BLaER1 (cell line): Measurements from ENCODE around the gene MCF2L2.

ENCODE experiments used
- H3K27ac ChIP-seq: shearing (Covaris generic); formaldehyde crosslinking; 2 replicates; pipeline ENCODE4 v1.8.1; 2022
- H3K27me3 ChIP-seq: shearing (Covaris generic); formaldehyde crosslinking; 2 replicates; pipeline ENCODE4 v1.8.1; 2022
- H3K36me3 ChIP-seq: shearing (Covaris generic); formaldehyde crosslinking; 2 replicates; pipeline ENCODE4 v1.8.1; 2022
- H3K4me1 ChIP-seq: shearing (Covaris generic); formaldehyde crosslinking; 2 replicates; pipeline ENCODE4 v1.8.1; 2022
- H3K4me2 ChIP-seq: shearing (Covaris generic); formaldehyde crosslinking; 2 replicates; pipeline ENCODE4 v1.8.1; 2022
- H3K4me3 ChIP-seq: shearing (Covaris generic); formaldehyde crosslinking; 2 replicates; pipeline ENCODE4 v1.8.1; 2022
- H3K9ac ChIP-seq: shearing (Covaris generic); formaldehyde crosslinking; 2 replicates; pipeline ENCODE4 v1.8.1; 2022
- H3K9me3 ChIP-seq: shearing (Covaris generic); formaldehyde crosslinking; 2 replicates; pipeline ENCODE4 v1.8.1; 2022
- H4K20me1 ChIP-seq: shearing (Covaris generic); formaldehyde crosslinking; 2 replicates; pipeline ENCODE4 v1.8.1; 2022
- Cebpa-rat ChIP-seq: shearing (Covaris generic); IDR thresholded peaks from 2 replicates; pipeline ENCODE4 v1.8.1; 2022

The MCF2L2 gene

DNA sequence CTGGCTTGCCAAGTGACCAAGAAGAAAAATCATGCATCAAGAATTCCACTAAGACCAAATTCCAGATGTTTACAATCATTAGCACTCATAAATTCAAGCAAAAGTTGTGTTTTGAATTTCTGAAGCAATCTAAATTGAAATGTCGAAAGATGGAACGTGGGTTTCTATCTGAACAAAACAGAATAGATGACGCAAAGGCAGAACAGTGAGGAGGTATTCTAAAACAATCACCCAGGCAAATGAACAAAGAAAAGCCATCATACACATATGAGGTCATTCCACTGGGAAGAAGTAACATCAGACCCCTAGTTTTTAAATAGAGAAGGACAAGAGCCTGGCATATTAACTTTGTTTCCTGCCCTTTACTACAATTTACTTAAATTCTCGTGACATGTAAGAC is 58.0 kb downstream of the MCF2L2 start:
- Histone ChIP-seq H3K27me3 (no peaks in the 10 kb centered on the region), H3K9me3 (no peaks in the 10 kb centered on the region), H3K36me3 (no peaks in the 10 kb centered on the region), H3K27ac (no peak overlapping the region), H3K4me3 (no peak overlapping the region), H3K9ac (no peak overlapping the region), H3K4me2 (no peak overlapping the region), H4K20me1 (no peaks in the 10 kb centered on the region), H3K4me1 (no peaks in the 10 kb centered on the region)
- TF ChIP-seq Cebpa-rat, result no peak

DNA sequence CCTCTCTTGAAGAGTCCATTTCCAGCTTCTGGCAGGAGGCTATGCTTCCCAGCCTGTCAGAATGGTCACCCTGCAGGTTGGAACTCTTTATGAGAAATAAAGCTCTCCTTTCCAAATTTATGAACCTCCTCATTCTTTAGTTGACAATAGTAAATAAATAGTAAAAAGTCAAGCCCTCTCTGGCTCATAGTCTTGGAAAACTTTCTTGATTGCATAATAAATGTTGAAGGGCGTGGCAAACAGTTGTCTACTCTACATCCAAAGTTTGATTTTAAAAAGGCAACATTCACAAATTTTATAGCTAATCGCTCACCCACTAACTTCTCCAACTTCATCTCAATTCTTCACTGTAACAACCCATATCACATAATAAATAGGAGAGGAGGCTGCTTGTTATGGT is 58.8 kb downstream of the MCF2L2 start:
- Histone ChIP-seq H3K4me1 (no peaks in the 10 kb centered on the region), H3K27ac (no peak overlapping the region), H3K36me3 (no peaks in the 10 kb centered on the region), H4K20me1 (no peaks in the 10 kb centered on the region), H3K4me3 (no peak overlapping the region), H3K9ac (no peak overlapping the region), H3K4me2 (no peak overlapping the region), H3K27me3 (no peaks in the 10 kb centered on the region), H3K9me3 (no peaks in the 10 kb centered on the region)
- no peak for TF ChIP-seq Cebpa-rat

DNA sequence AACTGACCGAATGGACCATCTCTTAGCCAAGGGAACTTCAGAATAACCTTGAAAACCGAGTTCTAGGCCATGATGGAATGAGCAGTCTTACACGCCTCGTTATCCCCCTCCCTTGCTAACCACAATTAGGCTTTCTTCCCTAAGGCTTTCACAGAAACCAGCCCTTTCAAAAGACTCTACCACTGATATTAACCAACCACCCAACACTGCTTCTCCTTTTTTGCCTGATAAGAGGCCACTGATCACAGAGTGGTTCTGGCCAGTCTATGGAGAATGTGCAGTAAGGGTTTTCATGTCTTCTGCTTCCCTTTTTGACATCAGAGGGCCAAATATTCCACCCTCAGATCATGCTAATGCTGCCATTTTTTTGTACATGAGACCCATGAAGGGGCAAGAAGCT is 59.3 kb downstream of the MCF2L2 start:
- H4K20me1 ChIP-seq, result no peaks in the 10 kb centered on the region
- H3K4me2 ChIP-seq, result no peak overlapping the region
- no peak overlapping the region for H3K4me3 ChIP-seq
- no peak for TF ChIP-seq Cebpa-rat
- H3K4me1 ChIP-seq, result no peaks in the 10 kb centered on the region
- no peak overlapping the region for H3K27ac ChIP-seq
- H3K9me3 ChIP-seq, result no peaks in the 10 kb centered on the region
- H3K9ac ChIP-seq, result no peak overlapping the region
- no peaks in the 10 kb centered on the region for H3K36me3 ChIP-seq
- no peaks in the 10 kb centered on the region for H3K27me3 ChIP-seq

DNA sequence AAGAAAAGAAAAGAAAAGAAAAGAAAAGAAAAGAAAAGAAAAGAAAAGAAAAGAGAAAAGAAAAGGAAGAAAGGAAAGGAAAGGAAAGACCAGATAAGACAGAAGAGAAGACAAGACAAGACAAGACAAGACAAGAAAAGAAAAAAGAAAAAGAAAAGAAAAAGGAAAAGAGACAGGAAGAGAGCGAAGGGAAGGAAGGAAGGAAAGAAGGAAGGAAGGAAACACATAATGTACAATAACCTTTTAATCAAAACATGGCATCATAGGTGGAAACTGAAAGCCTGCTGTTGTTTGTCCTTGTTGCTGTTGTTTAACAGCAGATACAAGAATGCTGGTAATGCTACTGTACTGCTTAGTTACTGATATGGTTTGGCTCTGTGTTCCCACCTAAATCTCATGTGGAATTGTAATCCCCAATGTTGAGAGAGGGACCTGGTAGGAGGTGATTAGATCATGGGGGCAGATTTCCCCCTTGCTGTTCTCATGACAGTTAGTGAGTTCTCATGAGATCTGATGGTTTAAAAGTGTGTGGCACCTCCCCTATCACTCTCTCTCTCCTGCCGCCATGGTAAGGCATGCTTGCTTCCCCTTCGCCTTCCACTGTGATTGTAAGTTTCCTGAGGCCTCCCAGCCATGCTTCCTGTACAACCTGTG is 67.3 kb downstream of the MCF2L2 start:
- TF ChIP-seq Cebpa-rat, result no peak
- Histone ChIP-seq H3K27ac (no peak overlapping the region), H4K20me1 (no peaks in the 10 kb centered on the region), H3K9me3 (no peaks in the 10 kb centered on the region), H3K4me3 (no peak overlapping the region), H3K4me1 (no peaks in the 10 kb centered on the region), H3K9ac (no peak overlapping the region), H3K27me3 (no peaks in the 10 kb centered on the region), H3K4me2 (no peak overlapping the region), H3K36me3 (0 out of 2 replicates have a peak, but pooled peaks cover 3% of the 10 kb centered on the region)

DNA sequence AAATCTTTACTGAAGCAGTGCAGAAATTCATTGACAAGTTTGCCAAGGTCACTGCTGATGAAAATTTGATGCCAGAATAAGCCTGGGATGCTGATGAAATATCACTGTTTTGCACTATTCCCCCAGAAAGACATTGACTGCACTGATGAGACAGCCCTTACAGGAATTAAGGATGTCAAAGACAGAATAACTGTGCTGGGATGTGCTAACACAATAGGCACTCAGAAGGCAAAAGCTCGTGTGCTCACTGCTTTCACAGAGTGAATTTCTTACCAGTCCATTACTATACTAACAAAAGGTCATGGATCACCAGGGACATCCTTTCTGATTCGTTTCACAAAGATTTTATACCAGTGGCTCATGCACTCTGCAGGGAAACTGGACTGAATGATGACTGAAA is 69.4 kb downstream of the MCF2L2 start:
- Histone ChIP-seq H3K4me3 (no peak overlapping the region), H3K27ac (no peak overlapping the region), H3K4me1 (no peaks in the 10 kb centered on the region), H4K20me1 (no peaks in the 10 kb centered on the region), H3K27me3 (no peaks in the 10 kb centered on the region), H3K9me3 (no peaks in the 10 kb centered on the region), H3K36me3 (0 out of 2 replicates have a peak, but pooled peaks cover 3% of the 10 kb centered on the region), H3K9ac (no peak overlapping the region), H3K4me2 (no peak overlapping the region)
- no peak for TF ChIP-seq Cebpa-rat

DNA sequence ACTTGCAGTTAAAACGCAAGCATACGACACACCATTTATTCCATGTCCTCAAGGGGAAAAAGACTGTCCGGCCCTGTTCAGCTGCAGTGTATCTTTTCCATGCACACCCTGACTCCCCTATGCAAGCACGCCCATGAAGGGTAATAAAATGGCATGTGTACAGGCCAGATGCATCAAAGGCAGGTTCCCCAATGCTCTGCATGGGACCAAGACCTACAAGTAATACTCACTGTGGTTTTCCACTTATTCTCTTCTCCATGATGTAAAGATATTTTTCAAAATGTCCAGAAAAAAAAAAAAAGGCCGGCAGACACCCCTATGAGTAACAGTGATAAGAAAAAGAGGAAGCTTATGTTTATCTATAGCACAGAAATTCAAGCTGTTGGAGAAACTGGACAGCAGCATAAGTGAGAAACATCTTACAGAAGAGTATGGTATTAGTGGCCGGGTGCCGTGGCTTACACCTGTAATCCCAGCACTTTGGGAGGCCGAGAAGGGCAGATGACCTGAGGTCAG is 70.8 kb downstream of the MCF2L2 start:
- Histone ChIP-seq H3K4me2 (no peak overlapping the region), H3K9me3 (no peaks in the 10 kb centered on the region), H3K36me3 (0 out of 2 replicates have a peak, but pooled peaks cover 3% of the 10 kb centered on the region), H3K4me1 (no peaks in the 10 kb centered on the region), H3K4me3 (no peak overlapping the region), H3K27ac (no peak overlapping the region), H4K20me1 (no peaks in the 10 kb centered on the region), H3K27me3 (no peaks in the 10 kb centered on the region), H3K9ac (no peak overlapping the region)
- no peak for TF ChIP-seq Cebpa-rat

DNA sequence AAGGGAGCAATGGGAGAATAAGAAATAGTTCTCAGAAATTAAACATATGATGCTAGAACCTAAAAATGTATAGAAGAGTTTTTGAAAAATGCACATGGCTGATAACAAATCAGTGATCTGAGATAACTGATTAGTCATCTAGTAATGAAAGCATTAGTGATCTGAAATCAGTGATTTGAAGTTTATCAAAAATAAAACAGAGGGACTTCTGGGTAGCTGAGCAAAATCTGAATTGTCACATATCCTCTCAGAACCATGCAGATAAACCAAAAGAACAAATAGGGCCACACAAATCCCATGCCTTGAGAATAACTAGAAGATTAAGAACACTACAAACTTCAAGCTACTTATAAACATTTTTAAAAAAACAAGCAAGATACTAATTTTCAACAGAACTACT is 71.5 kb downstream of the MCF2L2 start:
- no peaks in the 10 kb centered on the region for H3K4me1 ChIP-seq
- H3K9ac ChIP-seq, result no peak overlapping the region
- no peak overlapping the region for H3K27ac ChIP-seq

DNA sequence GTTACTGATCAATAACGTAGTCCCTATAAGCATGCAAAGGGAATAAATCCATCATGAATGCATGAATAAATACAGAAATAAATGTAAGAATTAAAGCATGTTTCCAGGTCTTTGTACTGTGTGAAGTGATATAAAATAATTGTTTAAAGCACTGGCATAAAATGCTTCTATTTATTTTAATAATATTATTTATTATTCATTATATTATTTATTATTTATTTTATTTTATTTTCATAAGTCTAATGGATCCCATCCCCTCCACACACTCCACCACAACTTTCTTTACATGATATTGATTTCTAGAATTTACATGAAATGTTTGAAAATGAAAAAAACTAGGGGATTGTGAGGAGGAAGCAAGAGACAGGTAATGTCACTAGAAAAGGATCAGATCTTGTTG is 73.5 kb downstream of the MCF2L2 start:
- Histone ChIP-seq H3K9me3 (no peaks in the 10 kb centered on the region), H3K4me1 (no peaks in the 10 kb centered on the region), H3K4me3 (no peak overlapping the region), H3K27ac (no peak overlapping the region), H3K9ac (no peak overlapping the region), H3K36me3 (0 out of 2 replicates have a peak, but pooled peaks cover 3% of the 10 kb centered on the region), H3K27me3 (no peaks in the 10 kb centered on the region), H3K4me2 (no peak overlapping the region), H4K20me1 (no peaks in the 10 kb centered on the region)
- TF ChIP-seq Cebpa-rat, result no peak

More for the DNA sequence above, 71.5 kb downstream of the MCF2L2 start:
- no peak overlapping the region for H3K4me2 ChIP-seq
- TF ChIP-seq Cebpa-rat, result no peak
- H3K27me3 ChIP-seq, result no peaks in the 10 kb centered on the region
- no peak overlapping the region for H3K4me3 ChIP-seq
- no peaks in the 10 kb centered on the region for H3K9me3 ChIP-seq
- 0 out of 2 replicates have a peak, but pooled peaks cover 3% of the 10 kb centered on the region for H3K36me3 ChIP-seq
- no peaks in the 10 kb centered on the region for H4K20me1 ChIP-seq

DNA sequence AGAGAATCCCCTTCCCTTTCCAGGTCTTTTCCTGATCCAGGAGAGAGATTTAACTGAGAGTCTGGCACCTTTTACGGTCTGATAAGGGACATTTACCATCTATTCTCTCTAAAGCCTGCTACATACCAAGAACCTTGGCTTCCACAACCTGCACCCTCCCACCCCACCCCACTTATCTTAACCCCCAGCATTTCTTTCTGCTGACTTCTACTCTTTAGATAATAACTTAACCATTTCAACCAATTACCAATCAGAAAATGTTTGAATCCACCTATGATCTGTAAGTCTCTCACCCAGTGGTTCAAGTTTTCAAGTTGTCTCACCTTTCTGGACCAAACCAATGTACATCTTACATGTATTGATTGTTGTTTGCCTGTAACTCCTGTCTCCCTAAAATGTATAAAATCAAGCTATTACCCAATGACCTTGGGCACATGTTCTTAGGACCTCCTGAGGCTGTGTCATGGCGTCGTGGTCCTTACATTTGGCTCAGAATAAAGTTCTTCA is 74.0 kb downstream of the MCF2L2 start:
- Histone ChIP-seq H3K4me3 (no peak overlapping the region), H3K27me3 (no peaks in the 10 kb centered on the region), H4K20me1 (no peaks in the 10 kb centered on the region), H3K4me2 (no peak overlapping the region), H3K9me3 (no peaks in the 10 kb centered on the region), H3K36me3 (0 out of 2 replicates have a peak, but pooled peaks cover 3% of the 10 kb centered on the region), H3K9ac (no peak overlapping the region), H3K4me1 (no peaks in the 10 kb centered on the region), H3K27ac (no peak overlapping the region)
- no peak for TF ChIP-seq Cebpa-rat

DNA sequence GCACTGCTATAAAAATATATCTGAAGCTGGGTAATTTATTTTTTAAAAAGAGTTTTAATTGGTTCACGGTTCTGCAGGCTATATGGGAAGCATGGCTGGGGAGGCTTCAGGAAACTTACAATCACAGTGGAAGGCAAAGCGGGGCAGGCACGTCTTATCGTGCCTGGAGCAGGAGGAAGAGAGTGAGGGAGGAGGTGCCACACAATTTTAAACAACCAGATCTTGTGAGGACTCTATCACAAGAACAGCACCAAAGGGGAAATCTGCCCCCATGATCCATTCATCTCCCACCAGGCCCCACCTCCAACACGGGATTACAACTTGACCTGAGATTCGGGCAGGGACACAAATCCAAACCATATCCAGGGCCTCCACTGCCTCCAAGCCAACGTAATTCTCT is 75.0 kb downstream of the MCF2L2 start:
- H3K4me1 ChIP-seq, result no peaks in the 10 kb centered on the region
- H3K4me3 ChIP-seq, result no peak overlapping the region
- no peaks in the 10 kb centered on the region for H3K27me3 ChIP-seq
- H3K27ac ChIP-seq, result no peak overlapping the region
- H4K20me1 ChIP-seq, result no peaks in the 10 kb centered on the region
- no peak overlapping the region for H3K4me2 ChIP-seq
- H3K9me3 ChIP-seq, result no peaks in the 10 kb centered on the region
- no peak for TF ChIP-seq Cebpa-rat
- 0 out of 2 replicates have a peak, but pooled peaks cover 3% of the 10 kb centered on the region for H3K36me3 ChIP-seq
- H3K9ac ChIP-seq, result no peak overlapping the region
